Cardiac fibroblast (primary cell): Measurements from ENCODE around the gene SMTNL1.

Source experiments
- DNase-seq, 2 donors: peaks; one replicate each; pipeline versions ENCODE4 v3.0.0 to v3.0.0-alpha.2; 2010; ENCODE audit warnings: low read depth in 2 of 2
- H3K4me3 ChIP-seq, 2 donors: replicated peaks in 1 of 2; 1 replicate in 1 of 2; 2 replicates in 1 of 2; pipeline ENCODE4 v1.5.1; 2011; ENCODE audit warnings: low read depth in 2 of 2, low read length in 2 of 2, mild to moderate bottlenecking in 2 of 2, moderate library complexity in 1 of 2
- TF ChIP-seq, protein P1 (sequence below): IDR thresholded peaks from one replicate; pipeline ENCODE4 v1.5.1; 2011; ENCODE audit warnings: low read depth, mild to moderate bottlenecking, low read length, inconsistent platforms

The SMTNL1 gene

DNA sequence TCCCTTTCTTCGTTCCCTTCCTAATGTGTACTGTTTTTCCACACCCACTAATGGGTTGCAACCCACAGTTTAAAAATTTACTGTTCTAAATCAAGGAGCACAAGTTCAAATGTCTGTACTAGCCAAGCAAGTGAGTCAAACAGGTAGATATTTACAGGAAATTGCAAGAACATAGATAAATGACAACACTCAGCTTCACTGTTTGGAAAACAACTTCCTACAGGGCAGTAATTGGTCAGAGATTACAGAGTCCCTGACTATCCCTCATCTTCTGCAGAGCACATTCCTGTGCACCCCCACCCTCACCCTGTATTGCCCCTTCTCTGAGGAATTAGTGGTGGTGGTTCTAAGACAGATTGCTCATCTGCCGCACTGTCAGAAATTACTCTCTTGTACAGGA is 62.0 kb downstream of the SMTNL1 start:
- peak overlapping the region; percentile 61 to 66 for H3K4me3 ChIP-seq
- DNase-seq = peak in 1 of 2 donors; percentile 13
- TF ChIP-seq, protein P1, sequence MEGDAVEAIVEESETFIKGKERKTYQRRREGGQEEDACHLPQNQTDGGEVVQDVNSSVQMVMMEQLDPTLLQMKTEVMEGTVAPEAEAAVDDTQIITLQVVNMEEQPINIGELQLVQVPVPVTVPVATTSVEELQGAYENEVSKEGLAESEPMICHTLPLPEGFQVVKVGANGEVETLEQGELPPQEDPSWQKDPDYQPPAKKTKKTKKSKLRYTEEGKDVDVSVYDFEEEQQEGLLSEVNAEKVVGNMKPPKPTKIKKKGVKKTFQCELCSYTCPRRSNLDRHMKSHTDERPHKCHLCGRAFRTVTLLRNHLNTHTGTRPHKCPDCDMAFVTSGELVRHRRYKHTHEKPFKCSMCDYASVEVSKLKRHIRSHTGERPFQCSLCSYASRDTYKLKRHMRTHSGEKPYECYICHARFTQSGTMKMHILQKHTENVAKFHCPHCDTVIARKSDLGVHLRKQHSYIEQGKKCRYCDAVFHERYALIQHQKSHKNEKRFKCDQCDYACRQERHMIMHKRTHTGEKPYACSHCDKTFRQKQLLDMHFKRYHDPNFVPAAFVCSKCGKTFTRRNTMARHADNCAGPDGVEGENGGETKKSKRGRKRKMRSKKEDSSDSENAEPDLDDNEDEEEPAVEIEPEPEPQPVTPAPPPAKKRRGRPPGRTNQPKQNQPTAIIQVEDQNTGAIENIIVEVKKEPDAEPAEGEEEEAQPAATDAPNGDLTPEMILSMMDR = no peak
